ENCODE measurements around the gene ENDOU.

ENDOU gene

GRCh38 chr12:47743311-47743860 is 18.1 kb upstream of the ENDOU start:
- DNase-seq (ENCODE audit: low read depth in 2 of 2) = no peak

- peak; percentile 40 to 51 for DNase-seq (ENCODE audit: low read depth in 2 of 2)
Measured at GRCh38 chr12:47742253-47742825, 17.0 kb upstream of the ENDOU start.

GRCh38 chr12:47741340-47741703 is 16.0 kb upstream of the ENDOU start:
- DNase-seq (ENCODE audit: low read depth in 2 of 2) = peak; percentile 30 to 48

GRCh38 chr12:47740606-47741339 is 15.5 kb upstream of the ENDOU start:
- no peak for DNase-seq (ENCODE audit: low read depth in 2 of 2)

- DNase-seq (ENCODE audit: low read depth in 2 of 2) = no peak
Measured at GRCh38 chr12:47739979-47740378, 14.7 kb upstream of the ENDOU start.

- DNase-seq (ENCODE audit: low read depth in 2 of 2) = no peak
Measured at GRCh38 chr12:47739297-47739696, 14.0 kb upstream of the ENDOU start.

GRCh38 chr12:47737936-47738594 is 12.8 kb upstream of the ENDOU start:
- no peak for DNase-seq (ENCODE audit: low read depth in 2 of 2)

GRCh38 chr12:47736877-47737676 is 11.8 kb upstream of the ENDOU start:
- no peak for DNase-seq (ENCODE audit: low read depth in 2 of 2)

- DNase-seq (ENCODE audit: low read depth in 2 of 2) = no peak
Measured at GRCh38 chr12:47736216-47736615, 10.9 kb upstream of the ENDOU start.

GRCh38 chr12:47735649-47736048 is 10.4 kb upstream of the ENDOU start:
- DNase-seq (ENCODE audit: low read depth in 2 of 2) = no peak

GRCh38 chr12:47734725-47735480 is 9.6 kb upstream of the ENDOU start:
- DNase-seq (ENCODE audit: low read depth in 2 of 2) = no peak

- no peak for DNase-seq (ENCODE audit: low read depth in 2 of 2)
Measured at GRCh38 chr12:47733142-47733541, 7.9 kb upstream of the ENDOU start.

GRCh38 chr12:47732504-47732903 is 7.2 kb upstream of the ENDOU start:
- no peak for DNase-seq (ENCODE audit: low read depth in 2 of 2)

- DNase-seq (ENCODE audit: low read depth in 2 of 2) = no peak
Measured at GRCh38 chr12:47731723-47732122, 6.4 kb upstream of the ENDOU start.

- no peak for DNase-seq (ENCODE audit: low read depth in 2 of 2)
Measured at GRCh38 chr12:47730341-47730744, 5.1 kb upstream of the ENDOU start.

GRCh38 chr12:47729233-47729632 is 3.9 kb upstream of the ENDOU start:
- no peak for DNase-seq (ENCODE audit: low read depth in 2 of 2)

- no peak for DNase-seq (ENCODE audit: low read depth in 2 of 2)
Measured at GRCh38 chr12:47725893-47726292, 603 bp upstream of the ENDOU start.

- DNase-seq (ENCODE audit: low read depth in 2 of 2) = no peak
Measured at GRCh38 chr12:47722941-47723631, 2.2 kb downstream of the ENDOU start.

GRCh38 chr12:47722136-47722834 is 3.0 kb downstream of the ENDOU start:
- no peak for DNase-seq (ENCODE audit: low read depth in 2 of 2)

- DNase-seq (ENCODE audit: low read depth in 2 of 2) = no peak
Measured at GRCh38 chr12:47721431-47721973, 3.8 kb downstream of the ENDOU start.

Data from stimulated activated CD8-positive, alpha-beta memory T cell treated with anti-CD3 and anti-CD28 coated beads, Interleukin-7, amount 100 ng/mL, for 4 hours (primary cell).